ENCODE measurements around the gene VPS33A. TPM values are rescaled to one million over a fixed set of nuclear protein-coding genes. Genes with fewer than 3 reads are reported as not detected.

Gene VPS33A
- total RNA-seq, 1 experiment from 2014 or later, result 35.2 TPM

DNA sequence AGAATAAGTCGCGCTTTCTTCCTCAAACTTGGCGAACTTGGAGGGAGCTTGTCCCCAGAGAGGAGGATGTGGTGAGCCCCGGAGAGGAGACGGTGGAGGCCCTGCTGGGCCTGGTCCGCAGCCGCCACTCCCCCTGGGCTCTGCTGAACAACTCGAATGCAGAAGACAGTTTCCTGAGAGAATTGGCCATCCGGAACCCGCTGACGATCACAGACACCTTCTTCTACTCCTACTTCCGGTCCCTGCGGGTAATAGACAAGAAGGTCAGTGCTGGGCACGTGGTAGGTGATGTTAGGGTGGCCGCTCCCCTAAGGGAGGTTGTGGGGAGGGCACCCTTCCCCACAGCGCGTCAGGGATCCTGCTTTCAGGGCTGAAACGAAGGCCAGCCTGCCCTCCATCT, 81.8 kb downstream of the VPS33A start:
- in situ Hi-C loops (cut with HindIII; ENCODE audit: low pct_unique_long_range_greater_than_20kb, low sequenced_read_pairs), result no loop called here
- no peaks in the 10 kb centered on the region for H3K36me3 ChIP-seq (ENCODE audit: control insufficient read depth, insufficient read depth, low read length)
- no TSS peak for BruUV-seq (replicated peaks)
- TF ChIP-seq, protein P1, sequence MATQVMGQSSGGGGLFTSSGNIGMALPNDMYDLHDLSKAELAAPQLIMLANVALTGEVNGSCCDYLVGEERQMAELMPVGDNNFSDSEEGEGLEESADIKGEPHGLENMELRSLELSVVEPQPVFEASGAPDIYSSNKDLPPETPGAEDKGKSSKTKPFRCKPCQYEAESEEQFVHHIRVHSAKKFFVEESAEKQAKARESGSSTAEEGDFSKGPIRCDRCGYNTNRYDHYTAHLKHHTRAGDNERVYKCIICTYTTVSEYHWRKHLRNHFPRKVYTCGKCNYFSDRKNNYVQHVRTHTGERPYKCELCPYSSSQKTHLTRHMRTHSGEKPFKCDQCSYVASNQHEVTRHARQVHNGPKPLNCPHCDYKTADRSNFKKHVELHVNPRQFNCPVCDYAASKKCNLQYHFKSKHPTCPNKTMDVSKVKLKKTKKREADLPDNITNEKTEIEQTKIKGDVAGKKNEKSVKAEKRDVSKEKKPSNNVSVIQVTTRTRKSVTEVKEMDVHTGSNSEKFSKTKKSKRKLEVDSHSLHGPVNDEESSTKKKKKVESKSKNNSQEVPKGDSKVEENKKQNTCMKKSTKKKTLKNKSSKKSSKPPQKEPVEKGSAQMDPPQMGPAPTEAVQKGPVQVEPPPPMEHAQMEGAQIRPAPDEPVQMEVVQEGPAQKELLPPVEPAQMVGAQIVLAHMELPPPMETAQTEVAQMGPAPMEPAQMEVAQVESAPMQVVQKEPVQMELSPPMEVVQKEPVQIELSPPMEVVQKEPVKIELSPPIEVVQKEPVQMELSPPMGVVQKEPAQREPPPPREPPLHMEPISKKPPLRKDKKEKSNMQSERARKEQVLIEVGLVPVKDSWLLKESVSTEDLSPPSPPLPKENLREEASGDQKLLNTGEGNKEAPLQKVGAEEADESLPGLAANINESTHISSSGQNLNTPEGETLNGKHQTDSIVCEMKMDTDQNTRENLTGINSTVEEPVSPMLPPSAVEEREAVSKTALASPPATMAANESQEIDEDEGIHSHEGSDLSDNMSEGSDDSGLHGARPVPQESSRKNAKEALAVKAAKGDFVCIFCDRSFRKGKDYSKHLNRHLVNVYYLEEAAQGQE (IDR thresholded peaks at IDR 0.05; ENCODE audit: insufficient read depth in 1 of 2, low read depth in 2 of 2, low read length in 1 of 2), result no peak
- TF ChIP-seq, protein P2, sequence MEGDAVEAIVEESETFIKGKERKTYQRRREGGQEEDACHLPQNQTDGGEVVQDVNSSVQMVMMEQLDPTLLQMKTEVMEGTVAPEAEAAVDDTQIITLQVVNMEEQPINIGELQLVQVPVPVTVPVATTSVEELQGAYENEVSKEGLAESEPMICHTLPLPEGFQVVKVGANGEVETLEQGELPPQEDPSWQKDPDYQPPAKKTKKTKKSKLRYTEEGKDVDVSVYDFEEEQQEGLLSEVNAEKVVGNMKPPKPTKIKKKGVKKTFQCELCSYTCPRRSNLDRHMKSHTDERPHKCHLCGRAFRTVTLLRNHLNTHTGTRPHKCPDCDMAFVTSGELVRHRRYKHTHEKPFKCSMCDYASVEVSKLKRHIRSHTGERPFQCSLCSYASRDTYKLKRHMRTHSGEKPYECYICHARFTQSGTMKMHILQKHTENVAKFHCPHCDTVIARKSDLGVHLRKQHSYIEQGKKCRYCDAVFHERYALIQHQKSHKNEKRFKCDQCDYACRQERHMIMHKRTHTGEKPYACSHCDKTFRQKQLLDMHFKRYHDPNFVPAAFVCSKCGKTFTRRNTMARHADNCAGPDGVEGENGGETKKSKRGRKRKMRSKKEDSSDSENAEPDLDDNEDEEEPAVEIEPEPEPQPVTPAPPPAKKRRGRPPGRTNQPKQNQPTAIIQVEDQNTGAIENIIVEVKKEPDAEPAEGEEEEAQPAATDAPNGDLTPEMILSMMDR (IDR thresholded peaks at IDR 0.05), result no peak
- TF ChIP-seq SIN3A (IDR thresholded peaks at IDR 0.05; ENCODE audit: borderline replicate concordance, insufficient read depth, low read depth, low read length) (no peak), TCF7L2 (IDR thresholded peaks at IDR 0.05; ENCODE audit: low read depth, low read length) (no peak)
- POLR2A ChIA-PET, result no interaction called here
- H3K27me3 ChIP-seq (ENCODE audit: control insufficient read depth, insufficient read depth, low read length), result no peaks in the 10 kb centered on the region
- ATAC-seq, result no peak
- H3K4me3 ChIP-seq (ENCODE audit: low read depth in 2 of 2, low read length in 2 of 2), result no peak overlapping the region
- DNase-seq (ENCODE audit: low read depth, low spot score), result no peak
- intact Hi-C loops (cut with micrococcal nuclease; ENCODE audit: unreplicated experiment), result loop anchor here (10.0 kb wide), 1 partner anchor 130 kb away; no protein-coding TSS in a partner anchor
- no peak overlapping the region for H3K27ac ChIP-seq (ENCODE audit: low read length)
- CTCF ChIA-PET, result no interaction called here
- no peaks in the 10 kb centered on the region for H3K9me3 ChIP-seq (ENCODE audit: control insufficient read depth, insufficient read depth, low read depth, low read length)
- H3K4me1 ChIP-seq (ENCODE audit: control insufficient read depth, insufficient read depth, low read length), result no peaks in the 10 kb centered on the region

DNA sequence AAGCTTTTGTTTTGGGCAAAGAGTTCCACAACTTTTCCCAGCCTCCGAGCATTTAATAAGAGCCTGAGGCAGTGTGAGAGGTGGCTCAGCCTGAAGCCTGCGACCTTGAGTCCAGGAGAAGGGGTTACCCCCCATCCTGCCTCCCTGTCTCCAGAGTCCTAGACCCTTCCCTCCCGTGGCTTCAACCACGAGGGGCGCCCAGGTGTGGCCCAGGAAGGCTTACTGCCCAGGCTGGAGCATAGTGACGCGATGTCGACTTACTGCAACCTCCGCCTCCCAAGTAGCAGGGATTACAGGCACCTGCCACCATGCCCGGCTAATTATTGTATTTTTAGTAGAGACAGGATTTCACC, 82.7 kb downstream of the VPS33A start:
- BruUV-seq (replicated peaks), result no TSS peak
- no peak for DNase-seq (ENCODE audit: low read depth, low spot score)
- CTCF ChIA-PET, result no interaction called here
- Histone ChIP-seq H3K27ac (ENCODE audit: low read length) (no peak overlapping the region), H3K36me3 (ENCODE audit: control insufficient read depth, insufficient read depth, low read length) (no peaks in the 10 kb centered on the region), H3K4me3 (ENCODE audit: low read depth in 2 of 2, low read length in 2 of 2) (peak overlapping the region; percentile 41 to 48; a peak in 3 of 4 replicates), H3K9me3 (ENCODE audit: control insufficient read depth, insufficient read depth, low read depth, low read length) (no peaks in the 10 kb centered on the region), H3K4me1 (ENCODE audit: control insufficient read depth, insufficient read depth, low read length) (no peaks in the 10 kb centered on the region), H3K27me3 (ENCODE audit: control insufficient read depth, insufficient read depth, low read length) (no peaks in the 10 kb centered on the region)
- intact Hi-C loops (cut with micrococcal nuclease; ENCODE audit: unreplicated experiment) (loop anchor here (10.0 kb wide), 1 partner anchor 129 kb away; no protein-coding TSS in a partner anchor), in situ Hi-C loops (cut with HindIII; ENCODE audit: low pct_unique_long_range_greater_than_20kb, low sequenced_read_pairs) (no loop called here)
- TF ChIP-seq, protein P2 (IDR thresholded peaks at IDR 0.05), result no peak
- no peak for TF ChIP-seq SIN3A (IDR thresholded peaks at IDR 0.05; ENCODE audit: borderline replicate concordance, insufficient read depth, low read depth, low read length)
- TF ChIP-seq, protein P1 (IDR thresholded peaks at IDR 0.05; ENCODE audit: insufficient read depth in 1 of 2, low read depth in 2 of 2, low read length in 1 of 2), result no peak
- no peak for TF ChIP-seq TCF7L2 (IDR thresholded peaks at IDR 0.05; ENCODE audit: low read depth, low read length)
- TF ChIP-seq POLR2AphosphoS5 (IDR thresholded peaks at IDR 0.05; ENCODE audit: low read depth, low read length), result no peak
- POLR2A ChIA-PET, result no interaction called here
- ATAC-seq, result peak; percentile 32

Data from Panc1 (cell line).